Measurements from ENCODE around the gene RAB11B. TPM values are rescaled to one million over a fixed set of nuclear protein-coding genes. Genes with fewer than 3 reads are reported as not detected.
A peak's percentile ranks its signal among the peaks of the same experiment; 100 is the strongest.
"Not testable (repeated sequence)": the region's sequence is repeated elsewhere in the genome, so short reads cannot be mapped to it uniquely, and the experiment has no call there.

The RAB11B gene
- total RNA-seq, 1 donor from 2014 or later: 76.9 TPM

DNA sequence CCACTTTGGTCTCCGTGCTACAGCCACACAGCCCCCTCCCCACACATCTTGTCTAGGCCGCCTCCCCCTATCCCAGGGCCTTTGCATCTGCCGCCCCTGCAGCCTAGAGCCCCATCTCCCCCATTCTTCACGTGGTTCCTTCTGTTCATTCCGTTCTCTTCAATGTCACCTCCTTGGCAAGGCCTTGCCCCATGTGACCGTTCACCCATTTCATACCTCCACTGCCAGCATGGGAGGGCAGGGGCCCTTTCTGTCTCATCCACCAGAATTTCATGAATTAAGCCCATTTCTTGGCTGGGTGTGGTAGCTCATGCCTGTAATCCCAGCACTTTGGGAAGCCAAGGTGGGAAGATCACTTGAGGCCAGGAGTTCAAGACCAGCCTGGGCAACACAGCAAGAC, 38.9 kb downstream of the RAB11B start:
- DNase-seq: no peak

DNA sequence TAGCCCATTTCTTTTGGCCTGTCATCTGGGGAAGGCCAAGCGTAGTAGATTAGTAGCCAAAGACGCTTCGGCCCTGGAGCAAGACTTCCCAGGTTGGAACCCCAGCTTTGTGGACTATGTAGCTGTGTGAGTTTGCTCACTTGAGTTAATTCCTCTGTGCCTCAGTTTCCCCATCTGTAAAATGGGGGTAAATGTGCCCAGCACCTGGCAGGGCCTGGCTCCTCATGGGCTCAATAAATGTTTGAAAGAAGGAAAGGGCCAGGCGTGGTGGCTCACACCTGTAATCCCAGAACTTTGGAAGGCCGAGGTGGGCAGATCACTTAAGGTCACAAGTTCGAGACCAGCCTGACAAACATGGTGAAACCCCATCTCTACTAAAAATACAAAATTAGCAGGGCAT, 39.7 kb downstream of the RAB11B start:
- no peak for DNase-seq

- no peak for DNase-seq
Observed at GRCh38 chr19:8430650-8431049, 40.5 kb downstream of the RAB11B start.

- DNase-seq: no peak
Observed at GRCh38 chr19:8438236-8438635, 48.1 kb downstream of the RAB11B start.

DNA sequence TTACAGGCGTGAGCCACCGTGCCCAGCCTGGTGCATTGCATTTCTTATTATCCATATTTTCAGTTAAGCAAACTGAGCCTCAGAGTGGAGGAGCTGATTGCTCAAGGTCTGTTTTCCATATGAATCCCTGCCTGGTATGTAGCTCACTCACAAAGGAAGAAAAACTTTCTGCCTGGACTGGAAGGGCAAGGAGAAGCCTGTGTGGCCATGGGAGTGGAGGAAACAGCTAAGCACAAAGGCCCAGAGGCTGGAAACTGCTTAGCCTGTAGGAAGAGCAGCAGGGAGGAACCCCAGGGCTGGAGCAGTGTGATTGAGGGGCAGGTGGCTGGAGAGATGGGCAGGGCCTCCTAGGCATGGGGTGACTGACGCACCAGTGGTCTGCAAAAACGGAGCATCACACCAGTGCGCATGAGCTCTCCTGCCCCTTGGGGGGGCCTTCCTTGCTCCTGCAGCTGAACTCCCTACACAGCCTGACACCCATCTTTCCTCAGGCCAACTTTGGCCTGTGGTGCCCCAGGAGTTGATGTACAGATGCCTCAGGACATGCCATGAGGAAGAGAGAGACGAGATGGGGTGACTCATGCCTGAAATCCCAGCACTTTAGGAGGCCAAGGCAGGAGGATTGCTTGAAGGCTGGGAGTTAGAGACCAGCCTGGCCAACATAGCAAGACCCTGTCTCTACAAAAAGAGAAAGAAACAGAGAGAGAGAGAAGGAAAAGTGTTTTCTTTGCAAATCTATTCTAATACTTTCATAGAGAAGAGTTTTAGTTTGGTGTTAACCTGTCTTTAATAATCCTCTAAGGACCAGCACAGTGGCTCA, 51.8 kb downstream of the RAB11B start:
- no peak for DNase-seq

DNA sequence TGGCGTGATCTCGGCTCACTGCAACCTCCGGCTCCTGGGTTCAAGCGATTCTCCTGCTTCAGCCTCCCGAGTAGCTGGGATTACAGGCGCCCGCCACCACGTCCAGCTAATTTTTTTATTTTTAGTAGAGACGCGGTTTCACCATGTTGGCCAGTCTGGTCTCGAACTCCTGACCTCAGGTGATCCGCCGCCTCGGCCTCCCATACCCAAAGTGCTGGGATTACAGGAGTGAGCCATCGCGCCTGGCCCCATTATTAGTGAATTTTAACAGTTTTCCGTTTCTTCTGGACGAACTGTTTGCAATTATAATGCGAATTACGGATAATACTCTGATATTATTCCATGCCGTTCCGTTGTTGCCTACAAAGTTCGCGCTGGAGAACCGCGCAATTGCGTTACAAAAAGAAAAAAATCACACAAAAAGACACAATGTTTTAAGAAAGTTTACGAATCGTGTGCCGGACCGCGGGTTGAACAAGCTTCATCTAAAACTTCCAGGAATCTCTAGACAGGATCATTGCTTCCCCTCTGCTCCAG, 54.0 kb downstream of the RAB11B start:
- DNase-seq: not testable (repeated sequence)

DNA sequence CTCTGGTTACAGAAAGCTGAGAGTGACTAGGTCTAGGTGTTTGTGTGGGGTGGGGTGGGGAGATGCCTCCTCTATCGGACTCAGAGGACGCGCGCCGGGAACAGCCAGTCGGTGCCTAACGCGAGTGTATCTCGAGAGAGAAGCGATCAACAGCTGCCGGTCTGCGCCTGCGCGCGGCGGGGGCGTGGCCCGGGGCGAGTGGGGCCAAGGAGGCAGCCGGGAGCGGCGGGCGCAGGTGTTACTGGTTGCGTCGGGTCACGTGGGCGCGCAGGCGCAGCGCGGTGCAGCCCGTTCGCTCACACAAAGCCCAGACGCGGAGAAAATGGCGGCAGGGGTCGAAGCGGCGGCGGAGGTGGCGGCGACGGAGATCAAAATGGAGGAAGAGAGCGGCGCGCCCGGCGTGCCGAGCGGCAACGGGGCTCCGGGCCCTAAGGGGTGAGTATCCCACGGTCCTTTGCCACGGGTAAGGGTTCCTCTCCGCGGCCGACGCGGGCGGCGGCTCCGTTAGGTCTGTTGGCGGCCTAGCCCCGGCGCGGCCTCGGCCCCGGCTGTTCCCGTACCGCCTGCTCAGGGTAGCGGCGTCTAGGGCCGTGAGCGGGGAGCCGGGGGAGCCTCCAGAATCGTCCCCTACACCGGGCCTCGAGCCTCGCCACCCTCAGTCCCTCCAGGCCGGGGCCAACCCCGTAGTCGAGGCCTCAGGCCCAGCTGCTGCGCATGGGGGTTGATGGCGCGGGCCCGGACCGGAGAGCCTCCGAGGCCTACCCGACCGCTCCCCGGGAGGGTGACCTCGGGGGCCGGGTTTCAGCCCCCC, 54.7 kb downstream of the RAB11B start, which contains the start of gene HNRNPM:
HNRNPM (plus strand) TSS at position 299 of the 811 bp plus-strand sequence; CDS start at position 323, 24 bp downstream.
- peak; percentile 96 for DNase-seq

GRCh38 chr19:8445488-8446001, 55.4 kb downstream of the RAB11B start:
- DNase-seq: no peak

GRCh38 chr19:8446061-8446709, 56.0 kb downstream of the RAB11B start:
- no peak for DNase-seq

DNA sequence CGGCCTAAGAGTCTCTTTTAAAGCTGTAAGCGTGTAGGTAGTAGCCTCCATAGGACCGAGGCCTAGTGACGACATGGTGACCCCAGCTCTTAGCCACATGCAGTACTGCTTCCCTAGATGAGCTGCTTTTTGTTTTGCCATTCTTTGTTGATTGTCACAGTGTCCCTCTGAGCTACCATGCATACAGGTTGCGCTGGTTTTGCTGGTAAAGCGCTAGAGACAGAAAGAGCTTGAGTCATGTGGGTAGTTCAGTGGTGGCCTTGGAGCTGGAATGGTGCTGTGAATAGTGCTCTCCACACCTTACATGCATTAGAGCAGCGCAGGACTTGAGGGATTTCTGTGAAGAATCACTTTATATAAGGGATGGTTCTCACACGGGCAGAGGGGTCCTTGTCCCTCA, 59.7 kb downstream of the RAB11B start:
- no peak for DNase-seq

- DNase-seq: no peak
Observed at GRCh38 chr19:8451377-8451776, 61.2 kb downstream of the RAB11B start.

DNA sequence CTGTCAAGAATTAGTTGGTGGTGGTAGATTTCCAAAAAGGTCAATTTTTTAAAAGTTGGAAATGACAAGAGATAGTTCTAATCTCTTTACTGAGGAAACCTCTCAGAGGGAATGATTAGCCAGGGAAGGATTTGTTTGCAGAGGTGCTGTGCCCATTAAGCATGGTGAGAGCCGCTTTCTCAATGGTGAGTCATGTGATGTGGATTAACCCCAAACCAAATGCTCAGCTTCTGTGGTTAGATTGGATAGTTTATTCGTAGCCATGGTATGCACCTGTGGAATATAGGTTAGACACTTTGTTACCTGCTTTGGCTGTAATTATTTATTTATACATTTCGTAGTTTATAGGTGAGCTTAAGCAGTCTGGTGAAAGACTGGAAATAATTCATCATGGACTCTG, 61.7 kb downstream of the RAB11B start:
- no peak for DNase-seq

DNA sequence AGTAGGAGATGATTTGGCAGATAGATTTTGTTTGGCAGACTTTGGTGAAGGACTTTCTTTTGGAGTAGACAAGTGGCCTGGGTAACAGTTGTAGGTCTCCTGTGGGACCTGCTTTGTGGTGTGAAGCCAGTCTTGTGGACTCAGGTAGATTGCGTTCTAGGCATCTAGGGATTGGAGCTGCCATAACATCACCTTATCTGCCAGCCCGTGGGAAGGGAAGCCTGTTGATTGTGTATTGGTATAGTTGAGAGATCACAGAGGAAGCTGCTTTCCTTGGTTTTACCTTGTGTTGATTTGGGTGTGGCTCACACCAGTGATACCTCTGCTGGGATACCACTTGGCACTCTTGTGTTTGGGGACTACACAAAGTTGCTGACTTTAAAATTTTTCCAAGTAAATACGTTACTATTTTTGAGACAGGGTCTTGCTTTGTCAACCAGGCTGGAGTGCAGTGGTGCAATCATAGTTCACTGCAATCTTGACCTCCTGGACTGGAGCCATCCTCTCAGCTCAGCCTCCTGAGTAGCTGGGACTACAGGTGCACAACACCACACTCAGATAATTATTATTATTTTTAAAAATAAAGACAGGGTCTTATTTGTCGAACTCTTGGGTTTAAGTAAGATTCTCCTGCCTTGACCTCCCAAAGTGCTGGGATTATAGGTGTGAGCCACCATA, 62.4 kb downstream of the RAB11B start:
- DNase-seq: no peak

DNA sequence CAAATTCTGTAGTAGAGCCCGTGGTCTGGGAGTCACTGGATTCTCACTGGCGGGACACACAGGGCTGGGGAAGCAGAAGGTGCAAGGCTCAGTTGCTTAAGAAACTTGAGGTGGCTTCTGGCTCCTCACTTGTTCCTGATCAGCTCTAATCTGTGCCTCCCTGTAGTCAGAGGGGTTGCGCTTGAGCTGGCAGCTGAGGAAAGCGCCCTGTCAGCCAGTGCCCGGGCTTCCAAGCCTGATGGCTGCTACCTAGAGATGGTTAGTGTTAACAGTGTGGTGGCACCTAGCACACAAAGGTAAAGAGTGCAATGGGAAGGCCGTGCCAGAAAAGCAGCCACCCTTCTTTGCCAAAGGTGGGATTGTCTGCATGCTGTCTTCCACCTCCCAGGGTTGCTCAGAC, 63.5 kb downstream of the RAB11B start:
- DNase-seq: no peak

Small RNA genes within 50 kb of the gene (small RNA-seq; reads per million reads assigned to genes)
- gene MIR4999: 0.09 reads per million

Other genes starting within 250 kb of the RAB11B start
- gene FBN3, start 240.8 kb upstream of the RAB11B start, total RNA-seq: 23.2 TPM
- gene CERS4, start 181.0 kb upstream of the RAB11B start, total RNA-seq: 50.7 TPM
- 13.4 TPM for gene CD320, start 82.0 kb upstream of the RAB11B start, total RNA-seq
- gene NDUFA7, start 69.0 kb upstream of the RAB11B start, total RNA-seq: 10.5 TPM
- gene RPS28, start 68.9 kb upstream of the RAB11B start, total RNA-seq: 161 TPM
- gene KANK3, start 47.1 kb upstream of the RAB11B start, total RNA-seq: 5.1 TPM
- gene ANGPTL4, start 26.2 kb upstream of the RAB11B start, total RNA-seq: 0.94 TPM
- gene MARCHF2, start 22.9 kb downstream of the RAB11B start, total RNA-seq: 52.3 TPM
- gene HNRNPM, start 54.6 kb downstream of the RAB11B start, total RNA-seq: 49.9 TPM
- gene PRAM1, start 112.3 kb downstream of the RAB11B start, total RNA-seq: not detected
- 1.6 TPM for gene ZNF414, start 123.8 kb downstream of the RAB11B start, total RNA-seq
- gene MYO1F, start 187.1 kb downstream of the RAB11B start, total RNA-seq: 1.7 TPM
- 46.0 TPM for gene ADAMTS10, start 220.4 kb downstream of the RAB11B start, total RNA-seq
- not detected for gene NFILZ, start 240.3 kb downstream of the RAB11B start, total RNA-seq